Activated CD4-positive, alpha-beta T cell treated with anti-CD3 and anti-CD28 coated beads, Interleukin-2, amount 10 ng/mL, durations not matched to agents 7 days and 5 days (primary cell): ENCODE measurements around the gene SMG7. TPM values are rescaled to one million over a fixed set of nuclear protein-coding genes. Genes with fewer than 3 reads are reported as not detected.

Experiments
- total RNA-seq, 2 experiments: library from RNA; stranded (reverse); gene quantifications; one replicate each; pipeline ENCODE4 v1.2.3, GENCODE V29; 2021

The SMG7 gene
- total RNA-seq, 2 experiments from 2014 or later = 72.4 to 87.3 TPM

Other genes starting within 250 kb of the SMG7 start
- gene NMNAT2, start 54.1 kb upstream of the SMG7 start, total RNA-seq = not detected
- gene NCF2, start 118.0 kb downstream of the SMG7 start, total RNA-seq = 10 to 100 TPM; 15.3 to 15.8 TPM
- 100 to 1,000 TPM; 257 to 273 TPM for gene ARPC5, start 163.3 kb downstream of the SMG7 start, total RNA-seq
- not detected for gene APOBEC4, start 180.8 kb downstream of the SMG7 start, total RNA-seq